HCT116 (cell line): Measurements from ENCODE around the gene TUBA3E. TPM values are rescaled to one million over a fixed set of nuclear protein-coding genes. Genes with fewer than 3 reads are reported as not detected.
"Not testable (repeated sequence)": the region's sequence is repeated elsewhere in the genome, so short reads cannot be mapped to it uniquely, and the experiment has no call there.

Source experiments
- ATAC-seq: fragments of 200-7000 bp; cut with Tn5 transposase; 2 replicates; pipeline ENCODE4 v1.9.1; 2020; ENCODE audit warnings: mild to moderate bottlenecking, moderate library complexity
- BruUV-seq: library from RNA; stranded (reverse); fragments of 400-500 nt; replicated peaks from 2 replicates; lab custom pipeline; 2021; lab: Mats Ljungman, UMichigan
- CTCF ChIA-PET: fragments of 300-600 bp; sonication (Branson Sonifier 250); formaldehyde crosslinking; loops from one replicate; lab custom pipeline; 2021; ENCODE audit warnings: antibody characterized with exemption; lab: Charles Lee
- POLR2A ChIA-PET: fragments of 300-600, 350-600 bp; sonication (Branson Sonifier 250); formaldehyde crosslinking; loops from one replicate; lab custom pipeline; 2021; ENCODE audit warnings: antibody characterized with exemption; lab: Charles Lee
- RAD21 ChIA-PET, 2 experiments: fragments of 300-600 bp; sonication (Branson Sonifier 250); formaldehyde crosslinking; loops; one replicate each; lab custom pipeline; 2023; ENCODE audit warnings: low total read pairs in 2 of 2; ENCODE audit not compliant: uncharacterized antibody in 2 of 2, unreplicated experiment in 2 of 2, low non-redundant PET in 1 of 2; lab: Charles Lee
- DNase-seq: peaks from one replicate; pipeline ENCODE4 v3.0.0-alpha.2; 2010; ENCODE audit warnings: low read depth, low spot score
- H2AFZ ChIP-seq: fragments of 200-600 bp; shearing (Covaris generic), sonication (generic); 2 replicates; pipeline ENCODE4 v1.6.1; 2017; ENCODE audit warnings: low read depth, mixed run types, mixed read lengths, antibody characterized with exemption, low read length; ENCODE audit not compliant: poor library complexity, severe bottlenecking
- H3K27ac ChIP-seq: 2 replicates; pipeline ENCODE4 v1.5.1; 2012; ENCODE audit warnings: low read depth, low read length
- H3K27me3 ChIP-seq: fragments of 200-600 bp; sonication (generic); 2 replicates; pipeline ENCODE4 v1.6.1; 2016; ENCODE audit warnings: mixed run types, low read length, mixed read lengths; ENCODE audit not compliant: insufficient read depth
- H3K36me3 ChIP-seq, 2 experiments: fragments of 200-500 bp in 1 of 2; fragments of 200-600 bp in 1 of 2; sonication (Bioruptor generic) in 1 of 2; sonication (generic) in 1 of 2; 2 replicates each; pipeline versions ENCODE4 v1.5.1 to v1.6.1; 2014 to 2016; ENCODE audit warnings: low read length in 2 of 2, inconsistent platforms in 1 of 2, mixed read lengths in 1 of 2, mixed run types in 1 of 2; ENCODE audit not compliant: insufficient read depth in 2 of 2, control insufficient read depth in 1 of 2
- H3K4me1 ChIP-seq, 2 experiments: fragments of 200-600 bp in 1 of 2; sonication (generic) in 1 of 2; 2 replicates each; pipeline versions ENCODE4 v1.5.1 to v1.6.1; 2012 to 2017; ENCODE audit warnings: low read length in 2 of 2, inconsistent platforms in 1 of 2, mild to moderate bottlenecking in 1 of 2, mixed read lengths in 1 of 2, mixed run types in 1 of 2, moderate library complexity in 1 of 2; ENCODE audit not compliant: insufficient read depth in 2 of 2, control insufficient read depth in 1 of 2
- H3K4me2 ChIP-seq: fragments of 200-600 bp; sonication (generic); 2 replicates; pipeline ENCODE4 v1.6.1; 2017; ENCODE audit warnings: mixed run types, low read length, mixed read lengths
- H3K4me3 ChIP-seq, 2 experiments: fragments of 200-600 bp in 1 of 2; sonication (generic) in 1 of 2; replicated peaks in 1 of 2; 2 replicates each; pipeline ENCODE4 v1.5.1; 2011 to 2016; ENCODE audit warnings: low read length in 2 of 2, control low read depth in 1 of 2, low read depth in 1 of 2, mild to moderate bottlenecking in 1 of 2, mixed read lengths in 1 of 2, mixed run types in 1 of 2
- H3K79me2 ChIP-seq: fragments of 200-600 bp; sonication (generic); 2 replicates; pipeline ENCODE4 v1.6.1; 2017; ENCODE audit warnings: mild to moderate bottlenecking, mixed run types, low read length, moderate library complexity, mixed read lengths; ENCODE audit not compliant: insufficient read depth
- H3K9ac ChIP-seq: fragments of 200-600 bp; sonication (generic); 2 replicates; pipeline ENCODE4 v1.6.1; 2016; ENCODE audit warnings: low read length, mixed read lengths
- H3K9me2 ChIP-seq: fragments of 200-600 bp; sonication (generic), shearing (Covaris generic); 2 replicates; pipeline ENCODE4 v1.6.1; 2017; ENCODE audit warnings: mixed run types, mild to moderate bottlenecking, moderate library complexity; ENCODE audit not compliant: insufficient read depth
- H3K9me3 ChIP-seq, 2 experiments: fragments of 200-500 bp in 1 of 2; fragments of 200-600 bp in 1 of 2; sonication (Bioruptor generic) in 1 of 2; sonication (generic) in 1 of 2; 2 replicates each; pipeline ENCODE4 v1.6.1; 2014 to 2017; ENCODE audit warnings: low read length in 2 of 2, mixed read lengths in 2 of 2, inconsistent platforms in 1 of 2, low read depth in 1 of 2, mild to moderate bottlenecking in 1 of 2, mixed run types in 1 of 2, moderate library complexity in 1 of 2; ENCODE audit not compliant: control insufficient read depth in 1 of 2, insufficient read depth in 1 of 2
- H4K20me1 ChIP-seq: fragments of 200-600 bp; sonication (generic), shearing (Covaris generic); 2 replicates; pipeline ENCODE4 v1.6.1; 2017; ENCODE audit warnings: mixed run types, mild to moderate bottlenecking, moderate library complexity; ENCODE audit not compliant: insufficient read depth
- ATF3 ChIP-seq: IDR thresholded peaks from 2 replicates; pipeline ENCODE4 v1.6.1; 2012
- JUND ChIP-seq: IDR thresholded peaks from 2 replicates; pipeline ENCODE4 v1.6.1; 2012
- RAD21 ChIP-seq: IDR thresholded peaks from 2 replicates; pipeline ENCODE4 v1.6.1; 2012; ENCODE audit warnings: low read depth, mild to moderate bottlenecking
- ZFX ChIP-seq: fragments of 450-650 bp; IDR thresholded peaks from 2 replicates; pipeline ENCODE4 v1.6.1; 2017
- intact Hi-C: fragments of 100-400 bp; cut with micrococcal nuclease; formaldehyde crosslinking; loops from 2 replicates; pipeline ENCODE4 v1.10.0; 2022
- total RNA-seq: library from RNA; stranded (reverse); gene quantifications from one replicate; pipeline ENCODE4 v1.2.1, GENCODE V29; 2021; ENCODE audit not compliant: unreplicated experiment

Gene TUBA3E
- total RNA-seq, 1 experiment from 2014 or later, result not detected

- CTCF ChIA-PET, result no interaction called here
- no TSS peak for BruUV-seq
These were observed 38.1 kb downstream of the TUBA3E start for GRCh38 chr2:130160131-130160530.

GRCh38 chr2:130159376-130159775 is 38.9 kb downstream of the TUBA3E start:
- RAD21 ChIA-PET, H3K4me1 ChIP-seq, ATAC-seq, intact Hi-C loops, H3K9ac ChIP-seq, H3K36me3 ChIP-seq, BruUV-seq, H3K4me3 ChIP-seq, H2AFZ ChIP-seq, H3K79me2 ChIP-seq, CTCF ChIA-PET, H4K20me1 ChIP-seq, H3K27ac ChIP-seq, H3K9me2 ChIP-seq, H3K4me2 ChIP-seq, DNase-seq, H3K27me3 ChIP-seq, POLR2A ChIA-PET, H3K9me3 ChIP-seq: not testable (repeated sequence)

More at GRCh38 chr2:130160131-130160530, 38.1 kb downstream of the TUBA3E start:
- RAD21 ChIA-PET, result no interaction called here
- Histone ChIP-seq H3K9me2 (no peaks in the 10 kb centered on the region), H2AFZ (no peak overlapping the region), H3K27me3 (no peaks in the 10 kb centered on the region), H3K4me2 (no peak overlapping the region), H3K79me2 (no peaks in the 10 kb centered on the region), H3K9me3 (no peaks in the 10 kb centered on the region), H3K27ac (no peak overlapping the region), H4K20me1 (no peaks in the 10 kb centered on the region), H3K4me1 (no peaks in the 10 kb centered on the region), H3K36me3 (peaks cover 0 to 2% of the 10 kb centered on the region in 2 experiments; a peak in 2 of 4 replicates), H3K9ac (no peak overlapping the region), H3K4me3 (no peak overlapping the region)
- intact Hi-C loops, result no loop called here
- no peak for DNase-seq
- no peak for ATAC-seq
- TF ChIP-seq ATF3, result no peak
- no peak for TF ChIP-seq JUND
- TF ChIP-seq ZFX, result no peak
- TF ChIP-seq RAD21, result no peak
- TF ChIP-seq, all 23 proteins: peak for 0
- POLR2A ChIA-PET, result no interaction called here
